IMR-90 (cell line): Measurements from ENCODE around the gene ADGRG2. TPM values are rescaled to one million over a fixed set of nuclear protein-coding genes. Genes with fewer than 3 reads are reported as not detected.

Source experiments
- ATAC-seq: fragments of 200-7000 bp; cut with Tn5 transposase; 2 replicates; pipeline ENCODE4 v1.9.1; 2020; ENCODE audit warnings: low read depth, mild to moderate bottlenecking, moderate library complexity
- BruUV-seq: library from RNA; stranded (reverse); fragments of 400-500 nt; replicated peaks from 2 replicates; lab custom pipeline; 2021; lab: Mats Ljungman, UMichigan
- CTCF ChIA-PET: fragments of 300-600 bp; formaldehyde crosslinking; extraction: SDS; loops from one replicate; lab custom pipeline; 2021; ENCODE audit warnings: antibody characterized with exemption; lab: Yijun Ruan, JAX
- POLR2A ChIA-PET: fragments of 300-600 bp; sonication (Branson Sonifier 250); formaldehyde crosslinking; loops from one replicate; lab custom pipeline; 2022; ENCODE audit warnings: antibody characterized with exemption; ENCODE audit not compliant: unreplicated experiment; lab: Charles Lee
- DNase-seq: peaks from one replicate; pipeline ENCODE4 v3.0.0; 2013
- H2AFZ ChIP-seq: replicated peaks from 2 replicates; pipeline ENCODE3; 2013; ENCODE audit warnings: low read length, mild to moderate bottlenecking; ENCODE audit not compliant: poor library complexity
- H2AK5ac ChIP-seq: 2 replicates; pipeline ENCODE4 v1.6.1; 2013; ENCODE audit warnings: low read depth, low read length, inconsistent platforms
- H2AK9ac ChIP-seq: replicated peaks from 2 replicates; pipeline ENCODE3; 2013; ENCODE audit warnings: mild to moderate bottlenecking, low read depth, low read length, moderate library complexity; ENCODE audit not compliant: poor library complexity
- H2BK120ac ChIP-seq: 2 replicates; pipeline ENCODE4 v1.6.1; 2013; ENCODE audit warnings: low read depth, low read length, inconsistent platforms
- H2BK15ac ChIP-seq: 3 replicates; pipeline ENCODE4 v1.6.1; 2013; ENCODE audit warnings: low read depth, low read length, inconsistent platforms
- H2BK20ac ChIP-seq: 2 replicates; pipeline ENCODE4 v1.6.1; 2013; ENCODE audit warnings: low read depth, mild to moderate bottlenecking, inconsistent platforms, low read length, moderate library complexity
- H2BK5ac ChIP-seq: 2 replicates; pipeline ENCODE4 v1.6.1; 2013; ENCODE audit warnings: mild to moderate bottlenecking, low read depth, low read length, inconsistent platforms; ENCODE audit not compliant: poor library complexity, severe bottlenecking
- H3K14ac ChIP-seq: replicated peaks from 2 replicates; pipeline ENCODE4 v1.6.1; 2013; ENCODE audit warnings: low read depth, low read length, inconsistent platforms
- H3K18ac ChIP-seq: 2 replicates; pipeline ENCODE4 v1.6.1; 2013; ENCODE audit warnings: low read depth, low read length, control low read depth
- H3K23ac ChIP-seq: 2 replicates; pipeline ENCODE4 v1.6.1; 2013; ENCODE audit warnings: low read depth, low read length, inconsistent platforms
- H3K27ac ChIP-seq: 2 replicates; pipeline ENCODE4 v1.5.1; 2013; ENCODE audit warnings: mild to moderate bottlenecking, control low read depth, low read length; ENCODE audit not compliant: insufficient read depth
- H3K27me3 ChIP-seq: 2 replicates; pipeline ENCODE4 v1.6.1; 2013; ENCODE audit warnings: low read length; ENCODE audit not compliant: control insufficient read depth, insufficient read depth
- H3K36me3 ChIP-seq: 2 replicates; pipeline ENCODE4 v1.6.1; 2013; ENCODE audit warnings: low read length, mixed read lengths; ENCODE audit not compliant: control insufficient read depth, insufficient read depth
- H3K4ac ChIP-seq: 2 replicates; pipeline ENCODE4 v1.6.1; 2013; ENCODE audit warnings: low read depth, low read length, inconsistent platforms
- H3K4me1 ChIP-seq: 2 replicates; pipeline ENCODE4 v1.6.1; 2013; ENCODE audit warnings: low read length, mixed read lengths; ENCODE audit not compliant: control insufficient read depth, insufficient read depth
- H3K4me2 ChIP-seq: 2 replicates; pipeline ENCODE4 v1.6.1; 2013; ENCODE audit warnings: low read depth, mild to moderate bottlenecking, control low read depth, low read length, moderate library complexity
- H3K4me3 ChIP-seq: 2 replicates; pipeline ENCODE4 v1.5.1; 2013; ENCODE audit warnings: low read depth, mild to moderate bottlenecking, control low read depth, low read length, moderate library complexity; ENCODE audit not compliant: insufficient read depth
- H3K56ac ChIP-seq: 2 replicates; pipeline ENCODE4 v1.6.1; 2013; ENCODE audit warnings: low read length, inconsistent platforms; ENCODE audit not compliant: insufficient read depth; ENCODE audit errors: extremely low read depth
- H3K79me1 ChIP-seq, 2 experiments: 2 replicates each; pipeline ENCODE4 v1.6.1; 2013; ENCODE audit warnings: low read length in 2 of 2, inconsistent platforms in 1 of 2, low read depth in 1 of 2
- H3K9ac ChIP-seq: 2 replicates; pipeline ENCODE4 v1.6.1; 2013; ENCODE audit warnings: low read depth, low read length, control low read depth
- H3K9me1 ChIP-seq: 2 replicates; pipeline ENCODE4 v1.6.1; 2013; ENCODE audit warnings: low read length, inconsistent platforms; ENCODE audit not compliant: insufficient read depth
- H3K9me3 ChIP-seq: 2 replicates; pipeline ENCODE4 v1.6.1; 2013; ENCODE audit warnings: low read length; ENCODE audit not compliant: control insufficient read depth, insufficient read depth
- H4K20me1 ChIP-seq: 2 replicates; pipeline ENCODE4 v1.6.1; 2013; ENCODE audit warnings: low read length, inconsistent platforms; ENCODE audit not compliant: insufficient read depth
- H4K5ac ChIP-seq: 2 replicates; pipeline ENCODE4 v1.6.1; 2013; ENCODE audit warnings: mild to moderate bottlenecking, low read depth, low read length, control low read depth
- H4K8ac ChIP-seq, 2 experiments: 2 replicates each; pipeline ENCODE4 v1.6.1; 2013; ENCODE audit warnings: low read depth in 2 of 2, low read length in 2 of 2, control low read depth in 1 of 2, inconsistent platforms in 1 of 2
- H4K91ac ChIP-seq: 2 replicates; pipeline ENCODE4 v1.6.1; 2013; ENCODE audit warnings: low read depth, low read length, inconsistent platforms; ENCODE audit not compliant: insufficient read depth
- BHLHE40 ChIP-seq: fragments of 150-350 bp; IDR thresholded peaks from 2 replicates; pipeline ENCODE4 v1.6.1; 2016; ENCODE audit warnings: mild to moderate bottlenecking, low read depth, low read length
- CEBPB ChIP-seq: IDR thresholded peaks from 2 replicates; pipeline ENCODE4 v1.6.1; 2012; ENCODE audit warnings: low read depth, low read length, improper control_type of control experiment
- CHD1 ChIP-seq: IDR thresholded peaks from 2 replicates; pipeline ENCODE4 v1.6.1; 2012; ENCODE audit warnings: low read depth, low read length, improper control_type of control experiment
- FOS ChIP-seq: fragments of 150-350 bp; IDR thresholded peaks from 2 replicates; pipeline ENCODE4 v1.6.1; 2016; ENCODE audit warnings: low read depth, low read length
- MAFK ChIP-seq: IDR thresholded peaks from 2 replicates; pipeline ENCODE4 v1.6.1; 2012; ENCODE audit warnings: low read depth, low read length, improper control_type of control experiment
- NFE2L2 ChIP-seq: fragments of 150-350 bp; IDR thresholded peaks from 2 replicates; pipeline ENCODE4 v1.6.1; 2016; ENCODE audit warnings: low read depth, mild to moderate bottlenecking, low read length
- POLR2A ChIP-seq: IDR thresholded peaks from 2 replicates; pipeline ENCODE4 v1.6.1; 2012; ENCODE audit warnings: mild to moderate bottlenecking, low read depth, low read length
- RAD21 ChIP-seq: IDR thresholded peaks from 2 replicates; pipeline ENCODE4 v1.6.1; 2012; ENCODE audit warnings: low read length, improper control_type of control experiment
- RCOR1 ChIP-seq: IDR thresholded peaks from 2 replicates; pipeline ENCODE4 v1.6.1; 2012; ENCODE audit warnings: mild to moderate bottlenecking, low read length, improper control_type of control experiment; ENCODE audit not compliant: insufficient replicate concordance
- SMC3 ChIP-seq: fragments of 150-350 bp; IDR thresholded peaks from 2 replicates; pipeline ENCODE4 v1.6.1; 2016; ENCODE audit warnings: low read depth, mild to moderate bottlenecking, antibody characterized with exemption, low read length, moderate library complexity
- WGBS, 2 experiments: methylation state at CpG; one replicate each; pipeline versions ENCODE4 v1.1.5 to v1.1.7; 2013; ENCODE audit warnings: missing lambda C conversion rate in 2 of 2; ENCODE audit not compliant: insufficient read length in 1 of 2; ENCODE audit errors: extremely low coverage in 2 of 2; 5-methylcytosine and 5-hydroxymethylcytosine counted together
- dilution Hi-C: fragments of 300-500 bp; cut with HindIII; formaldehyde crosslinking; loops from one replicate; pipeline ENCODE4 v1.14.3; 2018; ENCODE audit warnings: low sequenced_read_pairs; ENCODE audit not compliant: unreplicated experiment
- in situ Hi-C: fragments of 300-500 bp; cut with MboI; formaldehyde crosslinking; loops from 3 replicates; pipeline ENCODE4 v1.14.3; 2019; ENCODE audit warnings: low sequenced_read_pairs, inconsistent platforms, mixed read lengths
- intact Hi-C: fragments of 100-400 bp; cut with micrococcal nuclease; formaldehyde crosslinking; loops from 2 replicates; pipeline ENCODE4 v1.10.0; 2022
- polyA plus RNA-seq, 3 experiments: library from polyadenylated mRNA; depleted of rRNA; stranded (reverse); fragments of >200 nt; gene quantifications; 2 replicates each; pipeline ENCODE4 v1.2.3, GENCODE V29; 2012; ENCODE audit warnings: low replicate concordance in 1 of 3
- total RNA-seq: library from RNA; depleted of rRNA; stranded (reverse); fragments of >200 nt; gene quantifications from 2 replicates; pipeline ENCODE4 v1.2.3, GENCODE V29; 2012
- TF ChIP-seq, protein P1 (sequence below): conservative IDR thresholded peaks from 2 replicates; pipeline ENCODE4 v1.5.1; 2012; ENCODE audit warnings: mild to moderate bottlenecking, low read depth, low read length, improper control_type of control experiment

ADGRG2 gene
- total and polyA plus RNA-seq, 2 of the 4 experiments (the other 2 are of a cell fraction) = under 0.01 to 0.07 TPM

DNA sequence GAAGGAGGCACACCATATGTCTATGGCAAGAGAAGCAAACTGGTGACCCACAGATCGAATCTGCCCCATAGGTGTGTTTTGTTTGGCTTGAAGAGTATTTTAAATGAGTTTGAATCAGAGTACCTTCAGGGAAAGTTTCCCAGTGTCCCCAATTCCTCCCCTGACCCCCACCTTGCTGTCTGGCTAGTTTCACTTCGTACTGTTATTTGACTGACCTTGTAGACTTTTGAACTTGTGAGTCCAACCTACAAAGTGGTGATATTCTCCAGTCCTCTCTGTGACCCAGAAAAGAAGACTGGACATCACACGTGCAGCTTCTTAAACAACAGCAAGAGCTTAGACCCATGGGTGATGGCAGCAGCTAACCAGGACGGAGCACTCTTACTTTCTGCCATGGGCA, 177.8 kb downstream of the ADGRG2 start:
- no CpG with 5 or more reads among the region's 4 CpGs for WGBS, 2 experiments
- dilution Hi-C loops = no loop called here
- H3K9me3 ChIP-seq = no peaks in the 10 kb centered on the region

More for the DNA sequence above, 177.8 kb downstream of the ADGRG2 start:
- H2AFZ ChIP-seq = no peak overlapping the region
- H3K27me3 ChIP-seq = no peaks in the 10 kb centered on the region
- POLR2A ChIA-PET = no interaction called here
- ATAC-seq (no peak), DNase-seq (no peak)
- no peak overlapping the region for H3K18ac ChIP-seq
- H3K79me1 ChIP-seq = no peaks in the 10 kb centered on the region
- H3K9me1 ChIP-seq = no peaks in the 10 kb centered on the region
- no peak overlapping the region for H3K4me2 ChIP-seq
- intact Hi-C loops (no loop called here), in situ Hi-C loops (no loop called here)
- H2BK5ac ChIP-seq = no peak overlapping the region
- no peak overlapping the region for H4K8ac ChIP-seq
- no peak for TF ChIP-seq NFE2L2
- TF ChIP-seq, protein P1, sequence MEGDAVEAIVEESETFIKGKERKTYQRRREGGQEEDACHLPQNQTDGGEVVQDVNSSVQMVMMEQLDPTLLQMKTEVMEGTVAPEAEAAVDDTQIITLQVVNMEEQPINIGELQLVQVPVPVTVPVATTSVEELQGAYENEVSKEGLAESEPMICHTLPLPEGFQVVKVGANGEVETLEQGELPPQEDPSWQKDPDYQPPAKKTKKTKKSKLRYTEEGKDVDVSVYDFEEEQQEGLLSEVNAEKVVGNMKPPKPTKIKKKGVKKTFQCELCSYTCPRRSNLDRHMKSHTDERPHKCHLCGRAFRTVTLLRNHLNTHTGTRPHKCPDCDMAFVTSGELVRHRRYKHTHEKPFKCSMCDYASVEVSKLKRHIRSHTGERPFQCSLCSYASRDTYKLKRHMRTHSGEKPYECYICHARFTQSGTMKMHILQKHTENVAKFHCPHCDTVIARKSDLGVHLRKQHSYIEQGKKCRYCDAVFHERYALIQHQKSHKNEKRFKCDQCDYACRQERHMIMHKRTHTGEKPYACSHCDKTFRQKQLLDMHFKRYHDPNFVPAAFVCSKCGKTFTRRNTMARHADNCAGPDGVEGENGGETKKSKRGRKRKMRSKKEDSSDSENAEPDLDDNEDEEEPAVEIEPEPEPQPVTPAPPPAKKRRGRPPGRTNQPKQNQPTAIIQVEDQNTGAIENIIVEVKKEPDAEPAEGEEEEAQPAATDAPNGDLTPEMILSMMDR = no peak
- TF ChIP-seq POLR2A = no peak
- TF ChIP-seq RAD21 = no peak
- no peak for TF ChIP-seq RCOR1
- no peak for TF ChIP-seq SMC3
- TF ChIP-seq MAFK = no peak
- TF ChIP-seq CHD1 = no peak
- no peak for TF ChIP-seq FOS
- TF ChIP-seq CEBPB = no peak
- TF ChIP-seq BHLHE40 = no peak
- no peak overlapping the region for H3K9ac ChIP-seq
- H3K56ac ChIP-seq = no peak overlapping the region
- no peaks in the 10 kb centered on the region for H3K4me1 ChIP-seq
- H2AK5ac ChIP-seq = no peak overlapping the region
- no peak overlapping the region for H4K5ac ChIP-seq
- CTCF ChIA-PET = no interaction called here
- H3K4me3 ChIP-seq = no peak overlapping the region
- peaks cover 3% of the 10 kb centered on the region; the same call in 1 of the 2 replicates for H3K36me3 ChIP-seq
- no peak overlapping the region for H3K23ac ChIP-seq
- no peak overlapping the region for H4K91ac ChIP-seq
- no peaks in the 10 kb centered on the region for H4K20me1 ChIP-seq
- H3K27ac ChIP-seq = no peak overlapping the region
- no peak overlapping the region for H2BK120ac ChIP-seq
- no peak overlapping the region for H2AK9ac ChIP-seq
- no TSS peak for BruUV-seq
- no peak overlapping the region for H3K14ac ChIP-seq
- H2BK20ac ChIP-seq = no peak overlapping the region
- H2BK15ac ChIP-seq = no peak overlapping the region
- no peak overlapping the region for H3K4ac ChIP-seq
